Measurements from ENCODE around the gene FASTK. TPM values are rescaled to one million over a fixed set of nuclear protein-coding genes. Genes with fewer than 3 reads are reported as not detected.

The FASTK gene
- total RNA-seq, 1 donor from 2014 or later: 22.4 TPM

DNA sequence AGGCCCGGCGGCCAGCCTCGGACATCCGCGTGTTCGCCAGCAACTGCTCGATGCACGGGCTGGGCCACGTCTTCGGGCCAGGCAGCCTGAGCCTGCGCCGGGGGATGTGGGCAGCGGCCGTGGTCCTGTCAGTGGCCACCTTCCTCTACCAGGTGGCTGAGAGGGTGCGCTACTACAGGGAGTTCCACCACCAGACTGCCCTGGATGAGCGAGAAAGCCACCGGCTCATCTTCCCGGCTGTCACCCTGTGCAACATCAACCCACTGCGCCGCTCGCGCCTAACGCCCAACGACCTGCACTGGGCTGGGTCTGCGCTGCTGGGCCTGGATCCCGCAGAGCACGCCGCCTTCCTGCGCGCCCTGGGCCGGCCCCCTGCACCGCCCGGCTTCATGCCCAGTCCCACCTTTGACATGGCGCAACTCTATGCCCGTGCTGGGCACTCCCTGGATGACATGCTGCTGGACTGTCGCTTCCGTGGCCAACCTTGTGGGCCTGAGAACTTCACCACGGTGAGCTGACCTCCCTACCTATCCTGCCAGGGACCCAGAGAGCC, 31.6 kb downstream of the FASTK start:
- H4K20me1 ChIP-seq (ENCODE audit: low read depth): peaks cover 37% of the 10 kb centered on the region
- H3K27me3 ChIP-seq: peaks cover 43% of the 10 kb centered on the region
- no peak overlapping the region for H3K9ac ChIP-seq
- no peak overlapping the region for H3K4me3 ChIP-seq
- no peaks in the 10 kb centered on the region for H3K4me1 Mint-ChIP-seq
- H3F3A ChIP-seq (ENCODE audit: low read depth): peaks cover 7% of the 10 kb centered on the region
- H3K27ac Mint-ChIP-seq: no peak overlapping the region
- H3K9me3 ChIP-seq (ENCODE audit: low read depth): no peaks in the 10 kb centered on the region
- H3K36me3 Mint-ChIP-seq: peaks cover 5% of the 10 kb centered on the region
- no peaks in the 10 kb centered on the region for H3K9me3 Mint-ChIP-seq
- H2AFZ ChIP-seq (replicated peaks): no peak overlapping the region
- no peaks in the 10 kb centered on the region for H3K36me3 ChIP-seq
- no peak overlapping the region for H3K27ac ChIP-seq
- H3K4me2 ChIP-seq: no peak overlapping the region
- no peaks in the 10 kb centered on the region for H3K79me2 ChIP-seq (ENCODE audit: low read depth)
- TF ChIP-seq EZH2 (IDR thresholded peaks at IDR 0.05): no peak
- TF ChIP-seq EZH2phosphoT487 (IDR thresholded peaks at IDR 0.05): no peak
- TF ChIP-seq, protein P1, sequence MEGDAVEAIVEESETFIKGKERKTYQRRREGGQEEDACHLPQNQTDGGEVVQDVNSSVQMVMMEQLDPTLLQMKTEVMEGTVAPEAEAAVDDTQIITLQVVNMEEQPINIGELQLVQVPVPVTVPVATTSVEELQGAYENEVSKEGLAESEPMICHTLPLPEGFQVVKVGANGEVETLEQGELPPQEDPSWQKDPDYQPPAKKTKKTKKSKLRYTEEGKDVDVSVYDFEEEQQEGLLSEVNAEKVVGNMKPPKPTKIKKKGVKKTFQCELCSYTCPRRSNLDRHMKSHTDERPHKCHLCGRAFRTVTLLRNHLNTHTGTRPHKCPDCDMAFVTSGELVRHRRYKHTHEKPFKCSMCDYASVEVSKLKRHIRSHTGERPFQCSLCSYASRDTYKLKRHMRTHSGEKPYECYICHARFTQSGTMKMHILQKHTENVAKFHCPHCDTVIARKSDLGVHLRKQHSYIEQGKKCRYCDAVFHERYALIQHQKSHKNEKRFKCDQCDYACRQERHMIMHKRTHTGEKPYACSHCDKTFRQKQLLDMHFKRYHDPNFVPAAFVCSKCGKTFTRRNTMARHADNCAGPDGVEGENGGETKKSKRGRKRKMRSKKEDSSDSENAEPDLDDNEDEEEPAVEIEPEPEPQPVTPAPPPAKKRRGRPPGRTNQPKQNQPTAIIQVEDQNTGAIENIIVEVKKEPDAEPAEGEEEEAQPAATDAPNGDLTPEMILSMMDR (IDR thresholded peaks at IDR 0.05): no peak
- peaks cover 10% of the 10 kb centered on the region for H3K27me3 Mint-ChIP-seq (ENCODE audit: insufficient read depth, low read depth)
- H3K4me1 ChIP-seq: no peaks in the 10 kb centered on the region
- DNase-seq (ENCODE audit: low spot score): no peak
- no peak overlapping the region for H3K4me3 Mint-ChIP-seq

DNA sequence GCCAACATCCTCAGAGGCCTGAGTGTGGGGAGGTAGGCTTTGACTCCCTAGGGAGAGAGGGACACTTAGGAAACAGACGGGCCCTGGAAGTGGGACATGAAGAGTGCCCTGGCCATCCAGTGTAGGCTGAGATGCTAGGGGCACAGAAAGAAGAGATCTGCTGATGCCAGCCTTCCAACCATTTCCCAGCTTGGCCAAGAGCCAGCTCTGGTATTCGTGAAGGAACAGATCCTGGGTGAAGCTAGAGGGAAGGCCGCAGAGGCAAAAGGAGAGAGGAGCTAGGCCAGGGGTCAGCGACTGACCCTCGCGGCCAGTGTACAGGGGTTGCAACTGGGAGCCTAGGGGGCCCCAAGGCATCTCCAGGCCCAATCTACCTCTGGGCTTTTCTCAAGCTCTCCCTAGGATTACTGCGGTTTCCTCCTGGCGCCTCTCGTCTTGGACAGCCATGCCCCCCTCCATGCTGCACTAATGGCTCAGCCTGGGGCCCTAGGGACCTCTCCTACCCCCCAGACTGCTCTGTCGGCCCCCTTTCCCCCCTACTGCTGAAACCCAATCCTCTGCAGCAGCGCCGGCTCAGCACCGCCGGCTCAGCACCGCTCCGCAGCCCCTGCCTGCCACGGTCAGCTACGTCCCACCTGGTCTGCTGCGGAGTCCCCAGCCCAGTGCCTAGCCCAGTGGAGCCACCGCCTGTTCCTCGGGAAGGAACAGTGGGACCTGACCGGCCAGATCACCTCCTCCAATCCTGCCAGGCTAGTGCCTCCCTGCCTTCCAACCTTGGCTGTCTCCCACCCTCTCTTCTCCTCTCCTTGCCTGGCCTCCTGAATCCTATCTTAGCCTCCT, 32.4 kb downstream of the FASTK start, which contains the start of gene ASIC3:
TSS of gene ASIC3 (plus strand) at position 556 of the 840 bp plus-strand sequence. CDS start 355 bp downstream, outside the sequence.
- peaks cover 5% of the 10 kb centered on the region for H3K36me3 Mint-ChIP-seq
- DNase-seq (ENCODE audit: low spot score): no peak
- TF ChIP-seq, protein P1 (IDR thresholded peaks at IDR 0.05): no peak
- no peak for TF ChIP-seq EZH2phosphoT487 (IDR thresholded peaks at IDR 0.05)
- TF ChIP-seq EZH2 (IDR thresholded peaks at IDR 0.05): no peak
- H3K4me1 ChIP-seq: no peaks in the 10 kb centered on the region
- peaks cover 7% of the 10 kb centered on the region for H3F3A ChIP-seq (ENCODE audit: low read depth)
- no peak within 1 kb of the TSS for H3K4me3 ChIP-seq
- no peak within 1 kb of the TSS for H3K27ac ChIP-seq
- no peak within 1 kb of the TSS for H3K27ac Mint-ChIP-seq
- H3K4me2 ChIP-seq: no peak within 1 kb of the TSS
- H3K4me3 Mint-ChIP-seq: no peak within 1 kb of the TSS
- no peak within 1 kb of the TSS for H3K9ac ChIP-seq
- H3K79me2 ChIP-seq (ENCODE audit: low read depth): no peaks in the 10 kb centered on the region
- no peaks in the 10 kb centered on the region for H3K36me3 ChIP-seq
- no peak within 1 kb of the TSS for H2AFZ ChIP-seq (replicated peaks)
- H3K27me3 Mint-ChIP-seq (ENCODE audit: insufficient read depth, low read depth): peaks cover 10% of the 10 kb centered on the region
- H3K4me1 Mint-ChIP-seq: no peaks in the 10 kb centered on the region
- peaks cover 34% of the 10 kb centered on the region for H4K20me1 ChIP-seq (ENCODE audit: low read depth)
- H3K27me3 ChIP-seq: peaks cover 43% of the 10 kb centered on the region
- no peaks in the 10 kb centered on the region for H3K9me3 ChIP-seq (ENCODE audit: low read depth)
- no peaks in the 10 kb centered on the region for H3K9me3 Mint-ChIP-seq

DNA sequence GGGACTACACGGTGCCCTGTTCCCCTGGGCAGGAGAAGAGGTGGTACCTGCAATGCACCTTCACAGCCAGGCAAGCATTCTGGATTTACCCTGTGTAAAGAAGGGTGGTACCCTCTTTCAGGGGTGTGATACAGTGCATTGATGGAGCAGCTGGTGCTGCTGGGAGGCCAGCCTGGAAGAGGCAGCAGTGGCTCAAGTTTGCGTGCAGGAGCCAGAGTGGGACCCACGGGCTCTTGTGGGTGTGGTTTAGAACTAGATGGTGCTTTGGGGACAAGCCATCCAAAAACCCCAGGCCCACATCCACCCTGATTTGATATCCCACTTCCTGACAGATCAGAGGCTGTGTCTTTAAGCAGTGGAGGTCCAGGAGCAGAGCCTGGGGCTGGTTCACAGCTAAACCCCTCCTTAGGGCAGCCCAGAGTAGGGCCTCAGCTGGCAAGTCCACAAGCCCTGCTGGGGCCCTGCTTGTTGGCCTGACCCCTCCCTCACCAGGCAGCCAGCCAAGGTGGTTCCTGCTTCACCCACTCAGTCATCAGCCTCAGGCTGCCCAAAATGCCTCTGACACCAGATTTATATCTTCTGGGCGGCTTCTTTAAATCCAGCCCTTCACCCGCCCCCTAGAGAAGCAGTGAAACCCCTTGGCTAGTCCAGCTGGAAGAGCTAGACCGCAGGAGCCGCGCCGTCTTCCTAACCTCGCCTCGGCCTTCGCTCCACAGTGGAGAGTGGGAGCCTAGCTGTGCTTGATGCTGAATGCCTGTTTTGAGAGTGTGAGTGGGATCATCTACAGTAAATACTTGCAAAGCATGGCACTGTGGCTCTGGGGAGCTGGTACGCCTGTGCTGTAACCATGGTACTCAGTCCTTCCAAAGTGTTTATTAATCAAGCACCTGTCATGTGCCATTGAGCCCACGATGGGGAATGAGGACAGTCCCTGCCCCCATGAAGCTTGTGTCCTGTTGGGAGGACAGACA, 33.7 kb downstream of the FASTK start:
- H3K36me3 Mint-ChIP-seq: no peaks in the 10 kb centered on the region
- no peak for TF ChIP-seq EZH2 (IDR thresholded peaks at IDR 0.05)
- Histone ChIP-seq H3K36me3 (no peaks in the 10 kb centered on the region), H4K20me1 (ENCODE audit: low read depth) (peaks cover 23% of the 10 kb centered on the region), H3K9me3 (ENCODE audit: low read depth) (no peaks in the 10 kb centered on the region), H3F3A (ENCODE audit: low read depth) (peaks cover 7% of the 10 kb centered on the region), H3K27ac (no peak overlapping the region), H3K4me2 (no peak overlapping the region), H3K79me2 (ENCODE audit: low read depth) (no peaks in the 10 kb centered on the region), H3K27me3 (peaks cover 35% of the 10 kb centered on the region), H3K4me1 (no peaks in the 10 kb centered on the region), H3K4me3 (no peak overlapping the region), H2AFZ (replicated peaks) (no peak overlapping the region), H3K9ac (no peak overlapping the region)
- no peak overlapping the region for H3K27ac Mint-ChIP-seq
- no peak overlapping the region for H3K4me3 Mint-ChIP-seq
- H3K9me3 Mint-ChIP-seq: no peaks in the 10 kb centered on the region
- peaks cover 10% of the 10 kb centered on the region for H3K27me3 Mint-ChIP-seq (ENCODE audit: insufficient read depth, low read depth)
- H3K4me1 Mint-ChIP-seq: no peaks in the 10 kb centered on the region
- DNase-seq (ENCODE audit: low spot score): no peak
